GM20000 (cell line): ENCODE results near the gene CYTH1.

Source experiments
- DNase-seq: peaks from one replicate; pipeline ENCODE4 v3.0.0; 2012; ENCODE audit warnings: low spot score
- TF ChIP-seq, protein P1 (sequence below): IDR thresholded peaks from 2 replicates; pipeline ENCODE4 v1.5.1; 2012; ENCODE audit warnings: mild to moderate bottlenecking, control low read depth; ENCODE audit errors: extremely low read depth, missing control alignments

Gene CYTH1

DNA sequence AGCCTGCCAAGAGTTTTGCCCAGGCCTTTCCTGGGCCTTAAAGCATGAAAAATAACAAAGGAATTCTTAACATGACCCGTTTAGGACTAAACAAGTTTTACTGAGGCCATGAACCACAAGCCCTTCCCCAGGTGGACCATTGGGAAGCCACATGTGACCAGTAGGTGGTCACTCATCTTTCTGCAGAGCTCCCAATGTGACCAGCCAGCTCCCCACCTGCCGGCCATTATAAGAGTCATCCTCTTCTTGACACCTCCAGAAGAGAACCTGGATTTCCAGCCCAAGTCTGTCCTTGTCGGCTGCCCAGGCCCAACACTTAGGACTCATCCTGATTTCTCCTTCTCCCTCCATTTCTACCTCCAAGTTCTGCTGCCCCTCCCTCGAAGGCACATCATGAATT is 113.2 kb downstream of the CYTH1 start:
- TF ChIP-seq, protein P1, sequence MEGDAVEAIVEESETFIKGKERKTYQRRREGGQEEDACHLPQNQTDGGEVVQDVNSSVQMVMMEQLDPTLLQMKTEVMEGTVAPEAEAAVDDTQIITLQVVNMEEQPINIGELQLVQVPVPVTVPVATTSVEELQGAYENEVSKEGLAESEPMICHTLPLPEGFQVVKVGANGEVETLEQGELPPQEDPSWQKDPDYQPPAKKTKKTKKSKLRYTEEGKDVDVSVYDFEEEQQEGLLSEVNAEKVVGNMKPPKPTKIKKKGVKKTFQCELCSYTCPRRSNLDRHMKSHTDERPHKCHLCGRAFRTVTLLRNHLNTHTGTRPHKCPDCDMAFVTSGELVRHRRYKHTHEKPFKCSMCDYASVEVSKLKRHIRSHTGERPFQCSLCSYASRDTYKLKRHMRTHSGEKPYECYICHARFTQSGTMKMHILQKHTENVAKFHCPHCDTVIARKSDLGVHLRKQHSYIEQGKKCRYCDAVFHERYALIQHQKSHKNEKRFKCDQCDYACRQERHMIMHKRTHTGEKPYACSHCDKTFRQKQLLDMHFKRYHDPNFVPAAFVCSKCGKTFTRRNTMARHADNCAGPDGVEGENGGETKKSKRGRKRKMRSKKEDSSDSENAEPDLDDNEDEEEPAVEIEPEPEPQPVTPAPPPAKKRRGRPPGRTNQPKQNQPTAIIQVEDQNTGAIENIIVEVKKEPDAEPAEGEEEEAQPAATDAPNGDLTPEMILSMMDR = no peak
- no peak for DNase-seq

DNA sequence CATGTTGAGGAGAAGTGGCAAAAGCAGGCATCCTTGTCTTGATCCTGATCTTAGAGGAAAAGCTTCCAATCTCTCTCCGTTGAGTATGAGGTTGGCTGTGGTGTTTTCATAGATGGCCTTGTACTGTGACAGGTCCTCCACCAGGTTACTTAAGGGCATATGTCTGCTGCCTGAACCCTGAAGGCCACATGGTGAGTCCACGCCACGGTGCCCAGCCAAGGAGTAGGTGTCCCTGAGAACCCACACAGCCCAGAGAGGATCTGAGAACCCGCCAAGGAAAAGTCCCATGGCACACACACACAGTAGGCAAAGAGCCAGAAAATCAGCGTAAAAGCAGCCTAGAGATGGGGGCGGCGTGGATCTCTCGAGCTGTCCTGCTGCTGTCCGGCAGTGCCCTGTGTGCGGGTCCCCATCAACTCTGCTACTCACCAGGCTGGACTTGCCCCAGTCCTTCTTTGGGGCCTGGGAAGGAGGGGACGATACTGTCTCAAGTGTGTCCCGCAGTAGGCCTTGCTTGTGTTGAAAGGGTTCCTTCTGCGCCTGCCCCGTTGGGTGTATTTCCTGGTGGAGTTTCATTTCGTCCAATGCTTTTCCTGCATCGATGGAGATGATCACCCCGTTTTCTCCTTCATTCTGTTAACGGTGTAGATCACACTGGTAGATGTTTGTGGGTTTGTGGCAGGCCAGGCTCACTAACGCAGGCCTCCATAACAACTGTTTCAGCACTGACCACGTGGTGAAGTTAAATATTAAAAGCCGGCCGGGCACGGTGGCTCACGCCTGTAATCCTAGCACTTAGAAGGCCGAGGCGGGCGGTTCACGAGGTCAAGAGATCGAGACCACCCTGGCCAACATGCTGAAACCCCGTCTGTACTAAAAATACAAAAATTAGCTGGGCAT is 114.1 kb downstream of the CYTH1 start:
- TF ChIP-seq, protein P1 = no peak

DNA sequence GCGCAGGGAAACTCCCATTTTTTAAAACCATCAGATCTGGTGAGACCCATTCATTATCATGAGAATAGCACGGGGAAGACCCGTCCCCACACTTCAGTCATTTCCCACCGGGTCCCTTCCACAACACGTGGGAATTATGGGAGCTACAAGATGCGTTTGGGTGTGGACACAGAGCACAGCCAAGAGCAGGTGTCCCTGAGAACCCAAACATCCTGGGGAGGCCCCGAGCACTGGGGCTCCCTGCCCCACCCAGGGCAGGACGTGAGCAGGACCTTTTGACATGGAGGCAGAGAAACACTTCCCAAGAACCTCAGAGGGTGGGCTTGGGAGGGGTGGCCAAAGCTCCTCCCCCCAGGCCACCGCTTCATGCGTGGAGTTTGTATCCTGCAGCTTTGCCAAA is 115.0 kb downstream of the CYTH1 start:
- DNase-seq = no peak
- TF ChIP-seq, protein P1 = no peak

More for the DNA sequence above, 114.1 kb downstream of the CYTH1 start:
- DNase-seq = no peak

DNA sequence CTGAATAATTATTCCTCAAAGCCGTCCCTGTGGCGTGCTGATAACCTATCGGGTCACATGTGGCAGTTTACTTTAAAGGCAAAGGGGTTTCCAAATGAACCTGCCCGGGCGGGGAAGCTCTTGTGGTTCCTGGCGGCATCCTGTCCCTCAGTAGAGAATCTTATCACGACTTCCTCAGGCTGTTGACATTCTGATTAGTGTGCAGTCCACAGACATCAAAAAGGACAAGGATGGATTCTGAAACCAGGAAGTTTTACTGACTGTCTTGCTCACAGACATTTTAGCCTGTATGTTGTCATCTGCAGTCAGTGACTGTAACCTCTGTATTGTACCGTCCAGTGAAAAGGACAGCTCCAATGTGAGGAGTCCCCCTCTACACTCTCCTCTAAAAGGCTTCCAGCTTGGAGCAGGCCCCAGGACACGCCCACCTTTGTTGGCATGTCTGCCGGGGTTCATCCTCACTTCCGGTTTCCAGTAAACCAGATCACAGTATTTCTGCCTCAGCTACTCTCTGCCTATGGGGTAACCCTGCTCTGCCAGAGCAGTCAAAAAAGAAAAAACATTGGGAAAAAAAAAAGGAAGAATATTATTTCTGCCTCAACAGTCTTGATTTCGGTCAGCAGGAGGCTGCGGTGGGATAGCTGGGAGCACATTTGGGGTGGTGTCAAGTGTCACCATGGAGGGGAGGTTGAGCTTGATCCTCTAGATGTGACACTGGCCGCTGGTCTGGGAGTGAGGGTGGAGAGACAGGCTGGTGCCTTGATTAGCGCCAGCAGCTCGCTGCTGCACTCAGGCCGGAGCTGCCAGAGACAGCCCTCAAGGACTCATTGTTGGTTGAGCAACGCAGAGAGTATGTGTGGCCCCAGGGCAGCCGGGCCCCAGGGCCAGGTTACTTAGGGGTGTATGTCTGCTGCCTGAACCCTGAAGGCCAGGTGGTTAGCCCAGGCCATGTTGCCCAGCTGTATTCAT is 115.8 kb downstream of the CYTH1 start:
- DNase-seq = peak; percentile 49
- TF ChIP-seq, protein P1 = no peak

DNA sequence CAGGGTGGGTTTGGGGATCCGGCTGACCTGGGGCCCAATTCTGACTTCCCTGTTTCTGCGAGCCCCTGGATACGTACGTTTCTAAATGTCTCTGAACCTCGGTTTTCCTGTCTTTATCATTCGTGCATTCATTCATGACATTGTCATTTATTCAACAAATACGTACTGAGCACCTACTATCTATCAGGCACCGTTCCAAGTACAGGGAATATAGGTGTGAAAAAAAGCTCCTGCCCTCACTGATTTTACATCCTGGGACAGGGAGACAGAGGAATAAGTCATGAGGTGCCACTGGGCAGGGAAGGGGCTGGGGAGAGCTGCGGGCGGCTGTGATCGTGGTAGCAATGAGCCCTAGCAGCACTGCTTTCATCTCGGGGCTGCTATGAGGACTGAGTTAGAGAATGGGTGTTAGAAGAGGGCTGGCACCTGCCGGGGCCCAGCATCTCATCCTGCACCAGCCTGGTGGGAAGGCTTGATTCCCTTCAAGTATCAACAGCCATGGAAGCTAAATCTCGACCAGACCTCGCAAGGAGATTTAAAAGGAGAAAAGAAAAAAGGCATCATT is 116.6 kb downstream of the CYTH1 start:
- TF ChIP-seq, protein P1 = no peak

DNA sequence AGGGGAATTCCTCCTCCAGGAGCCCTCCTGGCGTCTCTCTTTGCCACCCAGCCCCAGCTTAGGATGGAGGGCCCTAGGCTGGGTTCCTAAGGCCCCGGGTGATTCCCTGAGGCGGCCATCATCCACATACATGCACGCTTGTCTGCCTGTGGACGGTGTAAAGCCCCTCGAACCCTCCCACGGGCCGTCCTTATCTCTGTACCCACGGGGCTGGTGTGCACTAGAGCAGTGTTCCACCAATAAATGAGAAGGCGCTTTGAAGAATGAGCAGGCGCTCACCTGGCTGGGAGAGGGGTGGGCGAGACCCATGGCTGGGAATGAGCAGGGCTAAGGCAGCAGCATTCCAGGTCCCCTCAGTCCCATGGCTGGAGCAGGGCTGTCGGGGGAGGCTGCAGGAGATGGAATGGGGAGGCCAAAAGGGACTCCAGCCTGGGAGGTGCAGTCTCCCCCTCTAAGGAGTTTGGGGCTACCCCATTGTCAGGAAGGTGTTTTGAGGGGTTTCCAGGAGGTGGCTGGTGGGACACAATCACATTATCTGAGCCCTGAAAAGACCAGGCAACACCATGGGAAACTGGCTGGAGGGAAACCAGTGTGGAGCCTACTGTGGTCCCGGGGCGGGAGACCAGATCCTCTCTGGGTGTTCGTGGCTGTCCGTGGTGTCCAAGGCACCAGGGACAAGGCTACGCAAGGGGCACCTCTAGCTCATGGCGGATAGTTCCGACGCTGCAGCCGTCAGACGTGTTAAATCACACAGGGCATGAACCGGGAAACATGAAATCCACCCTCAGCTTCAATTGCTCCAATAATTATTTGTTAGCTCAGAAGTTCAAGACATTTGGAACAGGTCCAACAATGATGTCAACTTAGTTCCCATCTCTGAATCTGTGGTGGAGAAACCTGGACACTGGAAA is 117.3 kb downstream of the CYTH1 start:
- TF ChIP-seq, protein P1 = no peak
- DNase-seq = no peak

More for the DNA sequence above, 116.6 kb downstream of the CYTH1 start:
- no peak for DNase-seq
